ENCODE data around the gene OR10G4. TPM values are rescaled to one million over a fixed set of nuclear protein-coding genes. Genes with fewer than 3 reads are reported as not detected.

Gene OR10G4, protein sequence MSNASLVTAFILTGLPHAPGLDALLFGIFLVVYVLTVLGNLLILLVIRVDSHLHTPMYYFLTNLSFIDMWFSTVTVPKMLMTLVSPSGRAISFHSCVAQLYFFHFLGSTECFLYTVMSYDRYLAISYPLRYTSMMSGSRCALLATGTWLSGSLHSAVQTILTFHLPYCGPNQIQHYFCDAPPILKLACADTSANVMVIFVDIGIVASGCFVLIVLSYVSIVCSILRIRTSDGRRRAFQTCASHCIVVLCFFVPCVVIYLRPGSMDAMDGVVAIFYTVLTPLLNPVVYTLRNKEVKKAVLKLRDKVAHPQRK
- 1 to 10 TPM in 1 of 5 donors, under 1 TPM in 1, not detected in 3; 0.73 to 1.2 TPM for total RNA-seq
- not detected for polyA plus RNA-seq
- long read RNA-seq, donor 1, result 0 reads
- long read RNA-seq, donor 2, result 0 reads
- long read RNA-seq, donor 3, result 0 reads
- long read RNA-seq, donor 4, result 0 reads
- long read RNA-seq, donor 5, result 0 reads
- long read RNA-seq, donor 6, result 0 reads
- long read RNA-seq, donor 7, result 0 reads
- long read RNA-seq, donor 8, result 0 reads
- long read RNA-seq, donor 9, result 0 reads
- long read RNA-seq, donor 10, result 0 reads

DNA sequence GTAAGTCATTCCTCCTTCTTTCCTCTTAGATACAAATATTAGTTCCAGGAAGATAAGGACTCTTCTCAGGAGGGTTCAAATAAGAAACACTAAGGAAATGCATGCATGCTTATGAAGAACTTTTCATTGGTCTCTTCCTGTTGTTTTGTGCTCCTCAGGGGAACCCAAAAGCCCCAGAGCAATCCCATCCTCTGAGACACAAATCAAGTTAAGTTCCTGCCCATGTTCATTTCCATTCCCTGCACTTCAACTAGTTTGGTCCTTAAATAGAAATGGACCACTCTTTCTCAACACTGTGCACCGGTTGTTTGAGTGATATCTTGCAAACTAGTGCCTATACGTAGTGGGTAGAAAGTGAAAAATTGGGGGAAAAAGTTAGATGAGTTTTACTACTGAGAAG is at the start of gene OR10G4:
Gene OR10G4, plus strand, starts transcription at position 301 of the 400 bp plus-strand sequence. CDS start 2,578 bp downstream, outside the sequence.
- Histone ChIP-seq H3K27me3 (no peaks in the 10 kb centered on the region), H3K27ac (no peak within 1 kb of the TSS), H3K4me3 (no peak within 1 kb of the TSS), H3K4me1 (no peaks in the 10 kb centered on the region), H3K36me3 (no peaks in the 10 kb centered on the region), H3K9me3 (no peaks in the 10 kb centered on the region)
- 75 to 91% (median 80%) methylated on average over 2 of the region's 2 CpGs for WGBS, 5 donors
- TF ChIP-seq, protein P1, sequence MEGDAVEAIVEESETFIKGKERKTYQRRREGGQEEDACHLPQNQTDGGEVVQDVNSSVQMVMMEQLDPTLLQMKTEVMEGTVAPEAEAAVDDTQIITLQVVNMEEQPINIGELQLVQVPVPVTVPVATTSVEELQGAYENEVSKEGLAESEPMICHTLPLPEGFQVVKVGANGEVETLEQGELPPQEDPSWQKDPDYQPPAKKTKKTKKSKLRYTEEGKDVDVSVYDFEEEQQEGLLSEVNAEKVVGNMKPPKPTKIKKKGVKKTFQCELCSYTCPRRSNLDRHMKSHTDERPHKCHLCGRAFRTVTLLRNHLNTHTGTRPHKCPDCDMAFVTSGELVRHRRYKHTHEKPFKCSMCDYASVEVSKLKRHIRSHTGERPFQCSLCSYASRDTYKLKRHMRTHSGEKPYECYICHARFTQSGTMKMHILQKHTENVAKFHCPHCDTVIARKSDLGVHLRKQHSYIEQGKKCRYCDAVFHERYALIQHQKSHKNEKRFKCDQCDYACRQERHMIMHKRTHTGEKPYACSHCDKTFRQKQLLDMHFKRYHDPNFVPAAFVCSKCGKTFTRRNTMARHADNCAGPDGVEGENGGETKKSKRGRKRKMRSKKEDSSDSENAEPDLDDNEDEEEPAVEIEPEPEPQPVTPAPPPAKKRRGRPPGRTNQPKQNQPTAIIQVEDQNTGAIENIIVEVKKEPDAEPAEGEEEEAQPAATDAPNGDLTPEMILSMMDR (IDR thresholded peaks at IDR 0.05), result no peak
- TF ChIP-seq EP300 (IDR thresholded peaks at IDR 0.05), result no peak
- DNase-seq, result no peak
- intact Hi-C loops (cut with DNase I; ENCODE audit: low total_unique reads), result no loop called here

DNA sequence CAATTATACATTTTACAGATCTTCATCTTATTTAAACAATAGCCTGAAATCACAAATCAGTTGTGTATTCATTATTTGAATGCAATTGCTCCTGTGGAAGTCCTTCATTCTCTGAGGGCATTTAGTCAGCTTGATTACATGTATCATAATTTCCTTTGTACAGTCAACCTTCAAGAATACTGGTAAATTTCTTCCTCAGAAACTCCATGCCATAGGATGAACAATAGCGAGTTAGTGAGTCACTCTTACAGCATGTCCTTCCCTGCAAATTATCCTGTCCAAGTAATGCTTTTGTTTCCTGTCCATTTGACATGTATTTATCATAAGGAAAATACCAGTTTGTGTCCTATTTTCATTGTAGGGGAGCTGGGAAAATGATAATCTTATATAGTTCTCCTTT is 39.0 kb upstream of the OR10G4 start:
- Histone ChIP-seq H3K27me3 (no peaks in the 10 kb centered on the region), H3K4me3 (no peak overlapping the region), H3K36me3 (no peaks in the 10 kb centered on the region), H3K27ac (no peak overlapping the region), H3K4me1 (no peaks in the 10 kb centered on the region), H3K9me3 (peaks cover 0 to 3% (median 1%) of the 10 kb centered on the region in 4 donors)
- DNase-seq, result no peak
- TF ChIP-seq, protein P1 (IDR thresholded peaks at IDR 0.05), result no peak
- TF ChIP-seq EP300 (IDR thresholded peaks at IDR 0.05) (no peak), POLR2AphosphoS5 (IDR thresholded peaks at IDR 0.05) (no peak), POLR2A (IDR thresholded peaks at IDR 0.05) (no peak)
- intact Hi-C loops (cut with DNase I; ENCODE audit: low total_unique reads), result no loop called here
- WGBS, 5 donors, result 55 to 80% (median 67%) methylated on average over 1 of the region's 1 CpG

DNA sequence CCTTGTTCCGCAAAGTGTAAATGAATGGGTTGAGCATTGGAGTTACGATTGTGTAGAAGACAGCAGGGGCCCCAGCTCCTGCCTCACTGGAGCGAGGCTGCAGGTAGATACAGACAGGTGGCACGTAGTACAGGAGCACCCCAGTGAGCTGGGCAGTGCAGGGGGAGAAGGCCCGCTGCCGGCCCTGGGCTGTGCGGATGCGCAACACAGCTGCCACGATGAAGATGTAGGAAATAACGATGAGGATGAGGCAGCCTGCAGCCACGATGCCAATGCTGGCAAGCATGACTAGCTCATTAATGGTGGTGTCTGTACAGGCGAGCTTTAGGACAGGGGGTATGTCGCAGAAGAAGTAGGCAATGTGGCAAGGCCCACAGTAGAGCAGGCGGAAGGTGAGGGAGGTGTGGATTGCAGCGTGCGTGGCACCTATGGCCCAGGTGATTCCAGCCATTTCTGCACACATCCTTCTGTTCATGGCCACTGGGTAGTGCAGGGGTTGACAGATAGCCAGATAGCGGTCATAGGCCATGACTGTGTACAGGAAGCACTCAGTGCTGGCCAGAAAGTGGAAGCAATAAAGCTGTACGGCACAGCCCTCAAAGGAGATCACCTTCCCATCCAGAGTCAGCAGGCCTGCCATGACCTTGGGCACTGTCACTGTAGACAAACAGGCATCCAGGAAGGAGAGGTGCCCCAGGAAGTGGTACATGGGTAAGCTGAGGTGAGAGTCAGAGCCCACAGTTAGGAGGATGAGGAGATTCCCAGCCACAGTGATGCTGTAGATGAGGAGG is 35.8 kb upstream of the OR10G4 start:
- Histone ChIP-seq H3K4me3 (no peak overlapping the region), H3K36me3 (no peaks in the 10 kb centered on the region), H3K4me1 (no peaks in the 10 kb centered on the region), H3K27me3 (no peaks in the 10 kb centered on the region), H3K9me3 (peaks cover 0 to 5% (median 0%) of the 10 kb centered on the region in 4 donors), H3K27ac (no peak overlapping the region)
- no peak for DNase-seq
- no peak for TF ChIP-seq POLR2AphosphoS5 (IDR thresholded peaks at IDR 0.05)
- intact Hi-C loops (cut with DNase I; ENCODE audit: low total_unique reads), result no loop called here
- WGBS, 5 donors, result 77 to 91% (median 89%) methylated on average over 17 to 18 of the region's 18 CpGs

DNA sequence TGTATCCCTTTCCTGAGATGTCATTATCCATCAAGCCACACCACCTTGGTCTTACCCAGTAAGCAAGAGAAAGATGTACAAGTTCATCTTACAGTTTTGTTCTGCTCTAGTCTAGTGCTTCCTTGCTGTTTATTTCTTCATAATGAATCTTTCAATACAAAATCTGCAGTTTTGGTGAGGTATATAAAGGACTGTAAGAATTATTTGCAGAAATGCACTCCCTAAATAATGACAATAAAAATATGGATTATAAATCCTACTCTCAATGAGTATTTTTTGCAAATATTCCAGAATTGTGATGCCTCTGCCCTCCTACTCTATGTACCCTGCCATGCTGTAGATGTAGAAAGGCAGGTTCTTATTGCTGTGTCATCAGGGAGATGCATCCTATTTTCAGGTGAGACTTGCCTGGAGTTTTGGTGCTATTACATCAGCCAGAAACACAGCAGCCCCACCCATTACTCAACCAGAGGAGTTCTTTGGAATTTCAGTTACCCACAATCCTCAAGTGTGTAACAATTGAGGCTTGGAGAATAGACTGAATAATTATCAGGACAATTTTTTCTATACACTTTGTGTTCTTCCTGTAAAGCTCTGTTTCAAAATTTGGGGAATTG is 35.0 kb upstream of the OR10G4 start, which contains the start of gene OR10S1:
Gene OR10S1, minus strand, starts transcription at position 51 of the 617 bp plus-strand sequence. CDS start 117 bp downstream, outside the sequence.
- Histone ChIP-seq H3K36me3 (no peaks in the 10 kb centered on the region), H3K4me3 (no peak within 1 kb of the TSS), H3K4me1 (no peaks in the 10 kb centered on the region), H3K9me3 (peaks cover 0 to 5% (median 0%) of the 10 kb centered on the region in 4 donors), H3K27me3 (no peaks in the 10 kb centered on the region), H3K27ac (no peak within 1 kb of the TSS)
- intact Hi-C loops (cut with DNase I; ENCODE audit: low total_unique reads), result no loop called here
- no peak for DNase-seq
- TF ChIP-seq POLR2AphosphoS5 (IDR thresholded peaks at IDR 0.05), result no peak

DNA sequence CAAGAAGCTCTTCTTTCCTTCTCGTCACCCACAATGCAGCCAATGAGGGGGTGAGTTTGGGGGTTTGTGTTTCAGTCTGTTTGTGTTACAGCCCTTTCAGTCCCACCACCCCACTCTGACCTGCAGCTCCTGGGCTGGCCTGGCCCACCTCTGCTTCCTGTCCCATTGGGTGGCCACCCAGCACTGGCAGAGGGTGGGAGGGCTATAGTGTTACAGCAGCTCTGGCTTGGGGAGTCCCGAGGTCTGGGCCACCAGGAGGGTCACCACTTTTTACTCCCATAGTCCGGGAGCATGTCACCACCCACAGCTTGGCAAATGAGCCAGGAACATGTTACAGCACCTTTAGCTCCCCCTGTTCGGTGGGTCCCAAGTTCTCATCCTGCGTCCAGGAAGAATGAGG is 33.5 kb upstream of the OR10G4 start:
- WGBS, 5 donors, result 80 to 93% (median 87%) methylated on average over 5 of the region's 5 CpGs
- TF ChIP-seq, protein P1 (IDR thresholded peaks at IDR 0.05), result no peak
- no peak for TF ChIP-seq EP300 (IDR thresholded peaks at IDR 0.05)
- TF ChIP-seq POLR2AphosphoS5 (IDR thresholded peaks at IDR 0.05), result no peak
- TF ChIP-seq POLR2A (IDR thresholded peaks at IDR 0.05), result no peak
- Histone ChIP-seq H3K9me3 (peaks cover 0 to 5% (median under 1%) of the 10 kb centered on the region in 4 donors), H3K4me3 (no peak overlapping the region), H3K27ac (no peak overlapping the region), H3K36me3 (no peaks in the 10 kb centered on the region), H3K27me3 (no peaks in the 10 kb centered on the region), H3K4me1 (no peaks in the 10 kb centered on the region)
- DNase-seq, result no peak
- intact Hi-C loops (cut with DNase I; ENCODE audit: low total_unique reads), result no loop called here
